ENCODE data around the gene SPOCK3.

SPOCK3 gene

GRCh38 chr4:167049257-167049656 is 185.0 kb downstream of the SPOCK3 start:
- Histone ChIP-seq H3K36me3 (ENCODE audit: insufficient read depth, low read length) (no peaks in the 10 kb centered on the region), H3K4me3 (no peak overlapping the region), H3K9ac (ENCODE audit: insufficient read length) (no peak overlapping the region), H3K9me3 (ENCODE audit: low read depth, low read length) (no peaks in the 10 kb centered on the region), H3K27ac (no peak overlapping the region)
- TF ChIP-seq EZH2 (IDR thresholded peaks at IDR 0.05) (no peak), FOXP2 (optimal IDR thresholded peaks at IDR 0.05; ENCODE audit: control extremely low read depth, extremely low read length, insufficient read depth) (no peak), POLR2AphosphoS5 (IDR thresholded peaks at IDR 0.05; ENCODE audit: borderline replicate concordance, low read depth, low read length) (no peak)
- no peak for DNase-seq (ENCODE audit: low read depth, low spot score)

GRCh38 chr4:167041524-167041923 is 192.8 kb downstream of the SPOCK3 start:
- H3K9ac ChIP-seq (ENCODE audit: insufficient read length): no peak overlapping the region
- no peak overlapping the region for H3K27ac ChIP-seq
- no peaks in the 10 kb centered on the region for H3K9me3 ChIP-seq (ENCODE audit: low read depth, low read length)
- DNase-seq (ENCODE audit: low read depth, low spot score): no peak
- no peaks in the 10 kb centered on the region for H3K36me3 ChIP-seq (ENCODE audit: insufficient read depth, low read length)
- TF ChIP-seq EZH2 (IDR thresholded peaks at IDR 0.05) (no peak), FOXP2 (optimal IDR thresholded peaks at IDR 0.05; ENCODE audit: control extremely low read depth, extremely low read length, insufficient read depth) (no peak), POLR2AphosphoS5 (IDR thresholded peaks at IDR 0.05; ENCODE audit: borderline replicate concordance, low read depth, low read length) (no peak)
- no peak overlapping the region for H3K4me3 ChIP-seq

- no peak for DNase-seq (ENCODE audit: low read depth, low spot score)
- no peaks in the 10 kb centered on the region for H3K9me3 ChIP-seq (ENCODE audit: low read depth, low read length)
- no peak overlapping the region for H3K9ac ChIP-seq (ENCODE audit: insufficient read length)
- H3K4me3 ChIP-seq: no peak overlapping the region
- H3K27ac ChIP-seq: no peak overlapping the region
- no peaks in the 10 kb centered on the region for H3K36me3 ChIP-seq (ENCODE audit: insufficient read depth, low read length)
- TF ChIP-seq POLR2AphosphoS5 (IDR thresholded peaks at IDR 0.05; ENCODE audit: borderline replicate concordance, low read depth, low read length): no peak
- TF ChIP-seq FOXP2 (optimal IDR thresholded peaks at IDR 0.05; ENCODE audit: control extremely low read depth, extremely low read length, insufficient read depth): no peak
- TF ChIP-seq EZH2 (IDR thresholded peaks at IDR 0.05): no peak
Measured at GRCh38 chr4:167035390-167035789, 198.9 kb downstream of the SPOCK3 start.

- H3K27ac ChIP-seq: no peak overlapping the region
- no peaks in the 10 kb centered on the region for H3K36me3 ChIP-seq (ENCODE audit: insufficient read depth, low read length)
- H3K9me3 ChIP-seq (ENCODE audit: low read depth, low read length): no peaks in the 10 kb centered on the region
- DNase-seq (ENCODE audit: low read depth, low spot score): no peak
- TF ChIP-seq EZH2 (IDR thresholded peaks at IDR 0.05) (no peak), POLR2AphosphoS5 (IDR thresholded peaks at IDR 0.05; ENCODE audit: borderline replicate concordance, low read depth, low read length) (no peak), FOXP2 (optimal IDR thresholded peaks at IDR 0.05; ENCODE audit: control extremely low read depth, extremely low read length, insufficient read depth) (no peak)
- no peak overlapping the region for H3K4me3 ChIP-seq
- H3K9ac ChIP-seq (ENCODE audit: insufficient read length): no peak overlapping the region
Measured at GRCh38 chr4:167034983-167035382, 199.3 kb downstream of the SPOCK3 start.

GRCh38 chr4:167032871-167033270 is 201.4 kb downstream of the SPOCK3 start:
- TF ChIP-seq POLR2AphosphoS5 (IDR thresholded peaks at IDR 0.05; ENCODE audit: borderline replicate concordance, low read depth, low read length) (no peak), EZH2 (IDR thresholded peaks at IDR 0.05) (no peak), FOXP2 (optimal IDR thresholded peaks at IDR 0.05; ENCODE audit: control extremely low read depth, extremely low read length, insufficient read depth) (no peak)
- no peak overlapping the region for H3K9ac ChIP-seq (ENCODE audit: insufficient read length)
- no peak for DNase-seq (ENCODE audit: low read depth, low spot score)
- no peaks in the 10 kb centered on the region for H3K36me3 ChIP-seq (ENCODE audit: insufficient read depth, low read length)
- H3K4me3 ChIP-seq: no peak overlapping the region
- no peaks in the 10 kb centered on the region for H3K9me3 ChIP-seq (ENCODE audit: low read depth, low read length)
- no peak overlapping the region for H3K27ac ChIP-seq

GRCh38 chr4:167031534-167032156 is 202.6 kb downstream of the SPOCK3 start:
- Histone ChIP-seq H3K36me3 (ENCODE audit: insufficient read depth, low read length) (no peaks in the 10 kb centered on the region), H3K9ac (ENCODE audit: insufficient read length) (no peak overlapping the region), H3K4me3 (no peak overlapping the region), H3K9me3 (ENCODE audit: low read depth, low read length) (no peaks in the 10 kb centered on the region), H3K27ac (no peak overlapping the region)
- TF ChIP-seq EZH2 (IDR thresholded peaks at IDR 0.05) (no peak), FOXP2 (optimal IDR thresholded peaks at IDR 0.05; ENCODE audit: control extremely low read depth, extremely low read length, insufficient read depth) (no peak)
- DNase-seq (ENCODE audit: low read depth, low spot score): no peak

GRCh38 chr4:167028976-167029375 is 205.3 kb downstream of the SPOCK3 start:
- Histone ChIP-seq H3K9me3 (ENCODE audit: low read depth, low read length) (no peaks in the 10 kb centered on the region), H3K27ac (no peak overlapping the region), H3K9ac (ENCODE audit: insufficient read length) (no peak overlapping the region), H3K4me3 (no peak overlapping the region), H3K36me3 (ENCODE audit: insufficient read depth, low read length) (no peaks in the 10 kb centered on the region)
- DNase-seq (ENCODE audit: low read depth, low spot score): no peak
- TF ChIP-seq POLR2AphosphoS5 (IDR thresholded peaks at IDR 0.05; ENCODE audit: borderline replicate concordance, low read depth, low read length): no peak
- no peak for TF ChIP-seq EZH2 (IDR thresholded peaks at IDR 0.05)
- TF ChIP-seq FOXP2 (optimal IDR thresholded peaks at IDR 0.05; ENCODE audit: control extremely low read depth, extremely low read length, insufficient read depth): no peak

GRCh38 chr4:167025670-167026069 is 208.6 kb downstream of the SPOCK3 start:
- Histone ChIP-seq H3K36me3 (ENCODE audit: insufficient read depth, low read length) (no peaks in the 10 kb centered on the region), H3K27ac (no peak overlapping the region), H3K4me3 (no peak overlapping the region), H3K9me3 (ENCODE audit: low read depth, low read length) (no peaks in the 10 kb centered on the region), H3K9ac (ENCODE audit: insufficient read length) (no peak overlapping the region)
- TF ChIP-seq FOXP2 (optimal IDR thresholded peaks at IDR 0.05; ENCODE audit: control extremely low read depth, extremely low read length, insufficient read depth): no peak
- no peak for TF ChIP-seq POLR2AphosphoS5 (IDR thresholded peaks at IDR 0.05; ENCODE audit: borderline replicate concordance, low read depth, low read length)
- DNase-seq (ENCODE audit: low read depth, low spot score): no peak

GRCh38 chr4:167023364-167023925 is 210.8 kb downstream of the SPOCK3 start:
- H3K9me3 ChIP-seq (ENCODE audit: low read depth, low read length): no peaks in the 10 kb centered on the region
- H3K9ac ChIP-seq (ENCODE audit: insufficient read length): no peak overlapping the region
- H3K36me3 ChIP-seq (ENCODE audit: insufficient read depth, low read length): no peaks in the 10 kb centered on the region
- no peak overlapping the region for H3K4me3 ChIP-seq
- DNase-seq (ENCODE audit: low read depth, low spot score): no peak
- H3K27ac ChIP-seq: no peak overlapping the region
- TF ChIP-seq FOXP2 (optimal IDR thresholded peaks at IDR 0.05; ENCODE audit: control extremely low read depth, extremely low read length, insufficient read depth): no peak
- no peak for TF ChIP-seq POLR2AphosphoS5 (IDR thresholded peaks at IDR 0.05; ENCODE audit: borderline replicate concordance, low read depth, low read length)
- no peak for TF ChIP-seq EZH2 (IDR thresholded peaks at IDR 0.05)
